NCI-H345 treated with DMSO at 0.1 percent for 48 hours (cell line): ENCODE measurements around the gene BRF1.

Experiments
- DNase-seq: peaks from one replicate; lab custom pipeline; 2025; ENCODE audit not compliant: unreplicated experiment; lab: John Stamatoyannopoulos, UW

The BRF1 gene

GRCh38 chr14:105229099-105229655, 71.6 kb downstream of the BRF1 start:
- DNase-seq = no peak

GRCh38 chr14:105228562-105228961, 72.2 kb downstream of the BRF1 start:
- no peak for DNase-seq

- no peak for DNase-seq
These were observed 73.5 kb downstream of the BRF1 start for GRCh38 chr14:105227346-105227745.

- DNase-seq = no peak
These were observed 74.6 kb downstream of the BRF1 start for GRCh38 chr14:105226198-105226597.

GRCh38 chr14:105224845-105225570, 75.8 kb downstream of the BRF1 start:
- DNase-seq = no peak

- DNase-seq = no peak
These were observed 76.8 kb downstream of the BRF1 start for GRCh38 chr14:105223770-105224544.

- DNase-seq = no peak
These were observed 77.5 kb downstream of the BRF1 start for GRCh38 chr14:105223260-105223659.

GRCh38 chr14:105221598-105222178, 79.1 kb downstream of the BRF1 start:
- no peak for DNase-seq

- no peak for DNase-seq
These were observed 79.9 kb downstream of the BRF1 start for GRCh38 chr14:105220699-105221597.

GRCh38 chr14:105219753-105220152, 81.0 kb downstream of the BRF1 start:
- DNase-seq = no peak

- DNase-seq = no peak
These were observed 81.7 kb downstream of the BRF1 start for GRCh38 chr14:105219043-105219612.

- no peak for DNase-seq
These were observed 82.2 kb downstream of the BRF1 start for GRCh38 chr14:105218611-105219010.

- no peak for DNase-seq
These were observed 83.0 kb downstream of the BRF1 start for GRCh38 chr14:105217774-105218173.

- no peak for DNase-seq
These were observed 84.1 kb downstream of the BRF1 start for GRCh38 chr14:105216490-105217247.

- DNase-seq = no peak
These were observed 85.2 kb downstream of the BRF1 start for GRCh38 chr14:105215602-105216001.

- no peak for DNase-seq
These were observed 86.4 kb downstream of the BRF1 start for GRCh38 chr14:105214324-105214915.

GRCh38 chr14:105213361-105213760, 87.4 kb downstream of the BRF1 start:
- no peak for DNase-seq

- peak; percentile 78 for DNase-seq
These were observed 88.1 kb downstream of the BRF1 start for GRCh38 chr14:105212541-105213300.

- DNase-seq = no peak
These were observed 89.1 kb downstream of the BRF1 start for GRCh38 chr14:105211758-105212089.
